HG03196 (cell line): ENCODE data around the gene TECPR1.

Source experiments
- ATAC-seq: cut with Tn5 transposase; IDR thresholded peaks from one replicate; pipeline ENCODE4 v1.9.1; 2021; ENCODE audit not compliant: unreplicated experiment

Gene TECPR1

DNA sequence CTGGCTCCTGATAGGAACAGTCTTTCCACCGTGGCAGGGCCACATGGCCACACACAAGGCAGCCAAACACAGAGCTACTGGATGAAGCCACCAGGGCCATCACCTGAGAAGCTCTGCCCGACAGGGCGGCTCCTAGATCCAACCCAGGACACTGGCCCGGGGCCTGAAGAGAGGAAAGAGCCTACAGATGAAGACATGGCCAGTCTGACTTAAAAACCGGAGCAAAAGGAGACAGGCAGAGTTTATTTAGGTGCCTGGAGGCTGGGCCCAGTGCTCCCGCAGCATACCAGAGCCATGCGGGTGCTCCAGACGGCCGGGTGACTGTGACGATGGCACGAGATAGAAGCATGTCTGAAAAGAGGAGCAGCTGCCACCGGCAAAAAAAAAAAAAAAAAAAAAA is 3.9 kb downstream of the TECPR1 start:
- no peak for ATAC-seq

DNA sequence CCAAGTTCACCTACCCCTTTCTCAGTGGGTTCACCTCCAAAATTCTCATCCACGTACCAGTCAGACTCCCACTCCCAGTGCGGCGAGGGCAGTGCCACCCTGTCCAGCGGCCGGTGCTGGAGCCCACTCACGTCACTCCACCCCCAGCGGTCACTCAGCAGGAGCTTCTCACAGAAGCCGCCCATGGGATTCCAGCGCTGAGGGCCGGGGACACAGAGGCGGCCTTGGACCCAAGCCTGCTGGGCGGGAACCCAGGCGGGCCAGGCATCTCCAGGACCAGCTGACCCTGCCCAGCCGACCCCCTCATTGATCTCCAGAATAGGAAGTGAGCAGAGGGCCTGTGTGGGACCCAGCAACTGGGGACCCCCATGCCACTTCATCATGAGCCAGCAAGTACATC is 7.2 kb downstream of the TECPR1 start:
- ATAC-seq = no peak

DNA sequence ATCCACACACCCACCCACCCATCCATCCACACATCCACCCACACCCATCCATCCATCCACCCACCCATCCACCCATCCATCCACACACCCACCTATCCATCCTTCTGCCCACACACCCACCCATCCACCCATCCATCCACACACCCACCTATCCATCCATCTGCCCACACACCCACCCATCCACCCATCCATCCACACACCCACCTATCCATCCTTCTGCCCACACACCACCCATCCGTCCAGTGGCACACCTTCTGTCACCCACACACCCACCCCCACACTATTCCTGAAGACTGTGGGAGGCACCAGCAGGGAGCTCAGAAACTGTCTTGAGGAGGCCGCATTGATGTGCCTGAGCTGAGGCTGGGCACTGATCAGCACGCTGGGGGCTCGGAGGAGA is 9.1 kb downstream of the TECPR1 start:
- no peak for ATAC-seq

DNA sequence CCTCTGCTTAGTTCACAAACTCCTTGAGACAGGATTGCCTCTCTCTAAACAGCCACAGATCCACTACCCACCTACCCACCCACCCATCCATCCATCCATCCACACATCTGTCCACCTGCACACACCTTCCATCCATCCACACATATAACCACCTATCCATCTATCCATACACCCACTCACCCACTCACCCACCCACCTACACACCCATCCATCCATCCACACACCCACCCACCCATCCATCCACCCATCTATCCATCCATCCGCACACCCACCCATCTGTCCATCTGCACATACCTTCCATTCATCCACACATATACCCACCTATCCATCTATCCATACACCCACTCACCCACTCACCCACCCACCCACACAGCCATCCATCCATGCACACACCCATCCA is 9.7 kb downstream of the TECPR1 start:
- no peak for ATAC-seq

GRCh38 chr7:98241674-98242241 is 10.3 kb downstream of the TECPR1 start:
- ATAC-seq = no peak

GRCh38 chr7:98240961-98241673 is 10.9 kb downstream of the TECPR1 start:
- no peak for ATAC-seq

- ATAC-seq = no peak
Measured at GRCh38 chr7:98238976-98239375, 13.1 kb downstream of the TECPR1 start.

DNA sequence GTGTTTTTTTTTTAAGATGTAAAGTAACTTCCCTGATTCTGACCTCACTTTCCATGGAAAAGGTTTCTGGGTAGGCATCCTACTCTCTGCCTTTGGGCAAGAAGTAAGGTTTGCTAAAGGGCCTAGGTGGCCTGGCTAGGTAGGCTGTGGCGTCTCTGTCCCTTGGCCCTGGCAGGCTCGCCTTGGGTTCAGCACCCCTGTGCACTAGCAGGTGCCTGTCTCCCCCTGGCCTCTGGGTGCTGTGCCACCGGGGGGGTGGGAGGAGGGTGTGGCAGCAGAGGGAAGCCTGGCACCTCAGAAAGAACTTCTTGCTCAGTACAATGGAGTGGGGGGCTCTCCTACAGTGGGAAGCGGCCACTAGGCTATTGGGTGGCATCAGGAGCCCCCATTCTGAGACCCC is 14.0 kb downstream of the TECPR1 start:
- ATAC-seq = no peak

DNA sequence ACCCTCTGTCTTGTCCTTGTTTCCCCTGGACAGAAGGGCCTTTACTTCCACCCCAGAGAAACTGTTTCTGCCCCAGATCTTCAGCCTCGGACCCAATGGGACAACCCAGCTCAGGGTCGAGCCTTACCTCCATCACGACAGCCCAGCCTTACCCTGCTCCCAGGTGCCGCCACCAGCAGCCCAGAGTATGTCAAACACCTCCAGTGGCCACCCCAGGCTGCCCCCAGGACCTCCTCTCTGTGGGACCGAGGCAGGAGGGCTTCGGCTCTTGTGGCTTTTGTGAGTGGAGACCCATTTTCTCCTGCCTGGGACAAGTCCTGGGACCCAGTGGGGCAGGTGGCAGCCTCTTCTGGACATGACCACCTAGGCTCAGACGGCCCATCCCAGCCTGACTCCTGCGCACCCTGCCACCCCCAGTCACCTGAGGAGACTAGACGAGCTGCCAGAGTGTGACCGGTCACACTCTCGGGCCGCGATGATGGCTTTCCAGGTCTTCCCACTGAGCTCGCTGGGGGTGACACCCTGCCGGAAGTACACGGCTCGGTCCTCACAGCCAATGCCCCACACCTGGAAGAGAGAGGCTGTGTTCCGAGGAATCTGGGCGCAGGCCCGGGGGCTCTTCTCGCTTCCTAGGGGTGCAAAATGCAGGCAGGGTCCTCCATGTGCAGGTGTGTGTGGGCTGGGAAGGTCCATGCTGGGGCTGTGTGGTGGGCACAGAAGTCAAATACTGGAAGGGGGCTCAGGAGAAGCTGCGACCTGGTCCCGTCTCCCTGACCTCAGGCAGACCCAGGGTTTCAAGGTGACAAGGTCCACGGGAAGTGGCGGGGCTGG is 15.5 kb downstream of the TECPR1 start:
- ATAC-seq = no peak

- no peak for ATAC-seq
Measured at GRCh38 chr7:98235901-98236300, 16.1 kb downstream of the TECPR1 start.

- ATAC-seq = no peak
Measured at GRCh38 chr7:98234429-98235147, 17.4 kb downstream of the TECPR1 start.

DNA sequence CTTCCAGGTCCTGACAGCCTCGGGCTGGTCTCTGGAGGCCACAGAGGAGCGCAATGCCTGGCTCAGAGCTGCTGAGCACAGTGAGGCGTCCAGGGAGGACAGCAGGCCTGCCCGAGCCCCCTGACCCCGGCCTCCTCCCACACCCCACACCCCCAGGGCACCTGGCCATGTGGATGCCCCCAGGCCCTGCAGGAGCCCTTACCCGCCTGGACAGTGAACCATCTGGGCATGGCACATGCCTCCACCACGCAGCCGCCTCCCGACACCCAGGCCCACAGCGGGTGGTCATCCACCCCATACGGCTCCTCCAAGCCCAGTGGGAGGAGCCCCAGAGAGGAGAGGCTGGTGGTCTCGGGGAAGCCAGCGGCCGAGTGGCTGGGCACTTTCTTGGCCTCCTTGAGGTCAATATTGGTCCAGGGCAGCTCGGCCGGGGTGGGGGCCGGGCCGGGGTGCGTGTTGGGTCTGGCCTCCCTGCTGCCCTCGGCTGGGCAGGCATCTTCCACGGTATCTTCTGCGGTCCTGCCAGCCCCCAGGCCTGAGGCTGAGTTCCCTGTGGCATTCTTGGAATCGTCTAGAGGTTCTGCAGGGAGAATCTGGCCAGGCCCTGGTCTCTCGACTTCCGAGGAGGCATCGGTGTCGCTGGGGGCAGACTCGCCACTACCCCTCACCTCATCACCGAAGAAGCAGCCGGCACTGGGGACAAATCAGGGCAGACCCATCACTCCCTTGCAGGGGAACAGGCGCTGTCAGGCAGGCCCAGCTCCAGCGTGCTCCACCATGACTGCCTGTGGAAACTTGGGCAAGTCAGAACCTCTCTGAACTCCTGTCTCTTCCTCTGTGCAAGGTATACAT is 18.6 kb downstream of the TECPR1 start:
- ATAC-seq = no peak

DNA sequence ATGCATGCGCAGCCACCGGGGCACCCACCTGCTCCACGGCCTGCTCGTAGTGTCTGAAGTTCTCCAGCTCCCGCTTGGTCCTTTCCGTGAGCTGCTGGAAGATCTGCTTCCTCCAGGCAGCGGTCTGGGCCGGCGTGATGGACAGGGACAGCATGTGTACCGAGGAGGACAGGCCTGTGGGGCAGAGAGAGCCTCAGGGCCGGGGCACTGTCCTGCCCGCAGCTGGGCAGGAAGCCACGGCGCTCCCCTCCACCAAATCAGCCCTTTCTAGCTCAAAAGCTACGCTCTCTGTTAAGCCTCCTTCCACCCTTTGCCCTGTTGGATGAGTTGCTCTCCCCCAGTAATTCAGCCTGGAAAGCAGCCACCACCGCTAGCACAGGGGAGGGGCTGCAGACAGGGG is 19.2 kb downstream of the TECPR1 start:
- no peak for ATAC-seq

GRCh38 chr7:98232263-98232585 is 19.8 kb downstream of the TECPR1 start:
- ATAC-seq = no peak

- ATAC-seq = no peak
Measured at GRCh38 chr7:98231493-98232262, 20.4 kb downstream of the TECPR1 start.

DNA sequence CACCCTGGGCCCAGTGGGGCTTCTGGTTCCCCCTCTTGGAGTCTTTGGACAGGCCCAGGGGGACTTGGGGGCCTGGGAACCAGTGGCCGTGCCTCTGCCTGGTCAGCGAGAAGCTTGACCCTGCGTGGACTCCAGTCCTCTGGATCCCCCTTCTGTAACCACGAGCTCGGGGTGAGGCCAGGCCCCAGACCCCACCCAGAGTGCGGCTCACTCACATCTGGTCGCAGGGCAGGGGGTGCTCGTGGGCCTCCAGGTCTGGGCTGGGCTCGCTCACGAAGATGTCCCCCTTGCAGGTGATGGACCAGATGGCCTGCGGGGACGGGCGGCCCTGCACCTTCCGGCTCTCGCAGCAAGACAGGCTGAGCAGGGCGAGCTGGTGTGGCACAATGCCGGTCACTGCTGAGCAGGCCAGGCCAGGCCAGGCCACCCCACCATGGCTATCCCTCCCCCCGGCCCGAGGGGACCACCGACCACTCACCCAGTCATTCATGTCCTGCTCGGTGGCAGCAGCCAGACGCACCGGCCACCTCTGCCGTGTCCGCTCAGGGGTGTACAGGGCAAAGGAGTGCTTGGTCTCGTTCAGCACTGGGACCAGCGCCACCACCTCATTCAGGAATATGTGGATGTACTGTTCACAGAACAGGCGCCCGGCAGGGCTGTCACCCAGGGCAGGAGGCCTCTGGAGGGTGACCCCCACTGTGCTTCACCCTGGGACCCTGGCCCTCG is 21.1 kb downstream of the TECPR1 start:
- ATAC-seq = no peak

DNA sequence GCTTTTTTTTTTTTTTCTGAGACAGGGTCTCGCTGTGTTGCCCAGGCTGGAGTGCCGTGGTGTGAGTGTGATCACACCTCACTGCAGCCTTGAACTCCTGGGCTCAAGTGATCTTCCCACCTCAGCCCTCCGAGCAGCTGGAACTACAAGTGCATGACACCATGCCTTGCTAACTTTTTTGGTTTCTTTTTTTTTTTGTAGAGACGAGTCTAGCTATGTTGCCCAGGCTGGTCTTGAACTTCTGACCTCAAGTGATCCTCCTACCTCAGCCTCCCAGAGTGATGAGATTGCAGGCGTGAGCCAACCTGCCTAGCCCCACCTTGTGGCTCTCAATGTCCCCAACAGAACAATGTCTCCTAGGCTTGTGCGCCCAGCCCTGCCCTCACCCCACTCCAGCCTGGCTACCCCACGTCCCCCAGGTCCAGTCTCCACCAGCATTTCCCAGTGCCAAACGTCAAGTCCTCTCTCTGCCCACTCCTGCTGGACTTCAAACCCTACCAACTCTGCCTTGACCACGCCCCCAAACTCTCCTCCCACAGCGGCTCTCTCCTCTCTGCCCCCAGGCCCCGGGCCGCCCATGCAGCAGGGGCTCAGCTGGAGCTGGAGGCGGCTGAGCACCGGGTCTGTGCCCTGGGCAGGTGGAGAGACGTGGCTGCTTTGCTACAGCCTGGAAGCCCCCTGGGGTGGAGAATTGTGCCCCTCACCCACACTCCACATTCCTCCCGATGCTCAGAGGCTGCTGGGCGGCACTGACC is 21.9 kb downstream of the TECPR1 start:
- no peak for ATAC-seq

GRCh38 chr7:98229441-98229840 is 22.6 kb downstream of the TECPR1 start:
- ATAC-seq = no peak

DNA sequence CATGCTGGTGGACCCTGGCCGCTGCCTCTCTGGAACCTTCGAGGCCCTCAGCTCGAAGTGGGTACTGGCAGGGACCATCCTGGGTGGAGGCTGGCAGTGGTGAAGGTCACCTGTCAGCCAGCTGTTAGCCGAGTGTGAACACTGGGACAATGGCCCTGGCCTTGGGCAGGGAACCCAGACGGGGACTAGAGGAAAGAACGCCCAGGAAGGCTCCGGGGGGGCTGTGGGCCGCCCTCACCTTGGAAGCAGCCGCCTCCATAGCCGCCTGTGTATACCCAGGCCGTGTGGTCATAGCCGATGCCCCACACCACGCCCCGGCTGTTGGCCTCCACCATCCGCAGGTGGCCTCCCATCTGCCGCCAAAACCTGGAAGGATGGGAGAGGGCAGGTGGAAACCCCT is 23.2 kb downstream of the TECPR1 start:
- no peak for ATAC-seq
